ENCODE measurements around the gene AHSP. TPM values are rescaled to one million over a fixed set of nuclear protein-coding genes. Genes with fewer than 3 reads are reported as not detected.

The AHSP gene
- total and polyA plus RNA-seq, 2 of the 4 experiments (the other 2 are of a cell fraction) = not detected

- Histone ChIP-seq H3K9ac (ENCODE audit: low read depth, low read length) (no peak overlapping the region), H3K9me1 (ENCODE audit: insufficient read depth, low read length) (no peaks in the 10 kb centered on the region), H3K9me3 (ENCODE audit: control insufficient read depth, insufficient read depth, low read length) (peaks cover 4% of the 10 kb centered on the region; the same call in 1 of the 2 replicates), H2BK5ac (ENCODE audit: low read depth, low read length, poor library complexity, severe bottlenecking) (no peak overlapping the region), H2AK5ac (ENCODE audit: low read depth, low read length) (no peak overlapping the region), H2BK20ac (ENCODE audit: low read depth, low read length) (no peak overlapping the region), H3K27me3 (ENCODE audit: control insufficient read depth, insufficient read depth, low read length) (peaks cover 23% of the 10 kb centered on the region), H4K20me1 (ENCODE audit: insufficient read depth, low read length) (no peaks in the 10 kb centered on the region), H3K4me1 (ENCODE audit: control insufficient read depth, insufficient read depth, low read length) (no peaks in the 10 kb centered on the region; the same call in 1 of the 2 replicates), H3K4me2 (ENCODE audit: low read depth, low read length) (peak overlapping the region; percentile 60; the same call in 1 of the 2 replicates), H3K36me3 (ENCODE audit: control insufficient read depth, insufficient read depth, low read length) (no peaks in the 10 kb centered on the region), H3K18ac (ENCODE audit: low read depth, low read length) (no peak overlapping the region), H3K79me1 (ENCODE audit: low read depth in 1 of 2, low read length in 2 of 2) (no peaks in the 10 kb centered on the region), H2AK9ac (replicated peaks; ENCODE audit: low read depth, low read length, poor library complexity) (no peak overlapping the region), H4K8ac (ENCODE audit: low read depth in 2 of 2, low read length in 2 of 2) (no peak overlapping the region), H2BK120ac (ENCODE audit: low read depth, low read length) (no peak overlapping the region), H3K14ac (replicated peaks; ENCODE audit: low read depth, low read length) (no peak overlapping the region), H4K5ac (ENCODE audit: low read depth, low read length) (no peak overlapping the region), H2AFZ (replicated peaks; ENCODE audit: low read length, poor library complexity) (no peak overlapping the region), H3K4ac (ENCODE audit: low read depth, low read length) (no peak overlapping the region), H3K56ac (ENCODE audit: extremely low read depth, insufficient read depth, low read length) (no peak overlapping the region), H2BK15ac (ENCODE audit: low read depth, low read length) (no peak overlapping the region), H4K91ac (ENCODE audit: insufficient read depth, low read depth, low read length) (no peak overlapping the region), H3K4me3 (ENCODE audit: insufficient read depth, low read depth, low read length) (no peak overlapping the region), H3K27ac (ENCODE audit: insufficient read depth, low read length) (no peak overlapping the region), H3K23ac (ENCODE audit: low read depth, low read length) (no peak overlapping the region)
- intact Hi-C loops (cut with micrococcal nuclease) = no loop called here
- in situ Hi-C loops (cut with MboI; ENCODE audit: low sequenced_read_pairs) = no loop called here
- dilution Hi-C loops (cut with HindIII; ENCODE audit: low sequenced_read_pairs, unreplicated experiment) = no loop called here
- DNase-seq (no peak), ATAC-seq (ENCODE audit: low read depth) (no peak)
- ChIA-PET POLR2A (ENCODE audit: unreplicated experiment) (no interaction called here), CTCF (interaction anchor here (0.5 to 0.6 kb wide), 2 partner anchors 13 to 48 kb away, joined by 3 to 4 read pairs; no protein-coding TSS in a partner anchor)
- no TSS peak for BruUV-seq (replicated peaks)
- WGBS, 2 experiments (ENCODE audit: extremely low coverage in 2 of 2, insufficient read length in 1 of 2) = 5% methylated on average over 24 of the region's 57 CpGs; no CpG with 5 or more reads in 1 of the 2 experiments
- TF ChIP-seq MXI1 (IDR thresholded peaks at IDR 0.05; ENCODE audit: borderline replicate concordance, low read depth, low read length) = no peak
- no peak for TF ChIP-seq USF2 (IDR thresholded peaks at IDR 0.05; ENCODE audit: low read depth, low read length)
- no peak for TF ChIP-seq RAD21 (IDR thresholded peaks at IDR 0.05; ENCODE audit: low read length)
- TF ChIP-seq POLR2A (IDR thresholded peaks at IDR 0.05; ENCODE audit: low read depth, low read length) = no peak
- TF ChIP-seq MAFK (IDR thresholded peaks at IDR 0.05; ENCODE audit: low read depth, low read length) = no peak
- no peak for TF ChIP-seq SMC3 (IDR thresholded peaks at IDR 0.05; ENCODE audit: low read depth, low read length)
- no peak for TF ChIP-seq RFX5 (IDR thresholded peaks at IDR 0.05; ENCODE audit: low read depth, low read length)
- no peak for TF ChIP-seq MAZ (IDR thresholded peaks at IDR 0.05; ENCODE audit: borderline replicate concordance, low read depth, low read length)
- no peak for TF ChIP-seq BHLHE40 (IDR thresholded peaks at IDR 0.05; ENCODE audit: low read depth, low read length)
- no peak for TF ChIP-seq FOS (IDR thresholded peaks at IDR 0.05; ENCODE audit: low read depth, low read length)
- TF ChIP-seq NFE2L2 (IDR thresholded peaks at IDR 0.05; ENCODE audit: low read depth, low read length) = no peak
- TF ChIP-seq RCOR1 (IDR thresholded peaks at IDR 0.05; ENCODE audit: insufficient replicate concordance, low read length) = no peak
Observed at GRCh38 chr16:31537362-31538242, 9.9 kb downstream of the AHSP start.
